ENCODE measurements around the gene B3GNT8.
"Not testable (repeated sequence)": the region's sequence is repeated elsewhere in the genome, so short reads cannot be mapped to it uniquely, and the experiment has no call there.

The B3GNT8 gene

GRCh38 chr19:41410336-41411054 lies 16.7 kb downstream of the B3GNT8 start:
- WGBS (ENCODE audit: extremely low coverage, insufficient coverage, low lambda C conversion rate), result no CpG with 5 or more reads among the region's 23 CpGs
- Histone ChIP-seq H3K79me1 (ENCODE audit: low read length) (no peaks in the 10 kb centered on the region), H4K8ac (ENCODE audit: low read depth, low read length) (no peak overlapping the region), H2AK5ac (ENCODE audit: low read length) (no peak overlapping the region), H3K9ac (ENCODE audit: low read length) (no peak overlapping the region), H4K5ac (ENCODE audit: low read length) (no peak overlapping the region), H2BK15ac (replicated peaks; ENCODE audit: low read depth) (no peak overlapping the region), H3K4ac (ENCODE audit: low read depth, low read length) (no peak overlapping the region), H3K23ac (ENCODE audit: low read length) (no peak overlapping the region), H3K27ac (ENCODE audit: low read depth, low read length) (no peak overlapping the region), H3K4me1 (ENCODE audit: control insufficient read depth, low read depth, low read length) (peaks cover 5% of the 10 kb centered on the region), H3K4me2 (ENCODE audit: low read length) (no peak overlapping the region), H3K18ac (ENCODE audit: low read length) (no peak overlapping the region), H2BK5ac (ENCODE audit: low read length) (no peak overlapping the region), H3K79me2 (ENCODE audit: control insufficient read depth, insufficient read depth, low read length) (no peaks in the 10 kb centered on the region), H3K4me3 (ENCODE audit: low read length) (no peak overlapping the region), H2BK120ac (ENCODE audit: low read depth, low read length) (no peak overlapping the region), H3K27me3 (ENCODE audit: insufficient read depth, low read length, poor library complexity) (no peaks in the 10 kb centered on the region), H3K36me3 (ENCODE audit: control insufficient read depth, insufficient read depth, low read length) (no peaks in the 10 kb centered on the region), H3K56ac (ENCODE audit: low read length) (no peak overlapping the region)
- no peak for DNase-seq

DNA sequence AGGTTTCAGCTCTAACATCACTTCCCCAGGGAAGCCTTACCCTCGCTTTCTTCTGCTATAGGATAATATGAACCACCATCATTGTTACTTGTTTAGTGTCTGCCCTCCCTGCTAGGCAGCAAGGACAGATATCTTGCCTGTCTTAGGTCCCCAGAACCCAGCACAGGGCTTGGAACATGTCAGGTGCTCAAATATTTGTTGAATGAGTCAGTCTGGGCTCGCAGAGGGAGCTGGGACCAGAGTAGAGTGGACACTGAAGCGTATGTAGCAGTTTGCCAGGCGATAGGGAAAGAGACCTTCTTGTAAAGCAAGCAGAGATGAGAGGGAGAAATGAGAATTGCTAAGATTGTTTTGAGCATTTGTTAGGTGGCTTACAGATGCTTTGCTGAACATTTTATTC lies 17.9 kb downstream of the B3GNT8 start:
- no peak overlapping the region for H3K4me3 ChIP-seq (ENCODE audit: low read length)
- H2BK15ac ChIP-seq (replicated peaks; ENCODE audit: low read depth), result no peak overlapping the region
- H3K79me1 ChIP-seq (ENCODE audit: low read length), result no peaks in the 10 kb centered on the region
- no peak overlapping the region for H3K23ac ChIP-seq (ENCODE audit: low read length)
- no peak overlapping the region for H2BK5ac ChIP-seq (ENCODE audit: low read length)
- H3K56ac ChIP-seq (ENCODE audit: low read length), result no peak overlapping the region
- H3K27me3 ChIP-seq (ENCODE audit: insufficient read depth, low read length, poor library complexity), result no peaks in the 10 kb centered on the region
- H3K27ac ChIP-seq (ENCODE audit: low read depth, low read length), result no peak overlapping the region
- H3K4ac ChIP-seq (ENCODE audit: low read depth, low read length), result no peak overlapping the region
- no CpG with 5 or more reads among the region's 4 CpGs for WGBS (ENCODE audit: extremely low coverage, insufficient coverage, low lambda C conversion rate)
- no peak overlapping the region for H3K18ac ChIP-seq (ENCODE audit: low read length)
- H2AK5ac ChIP-seq (ENCODE audit: low read length), result no peak overlapping the region
- DNase-seq, result peak; percentile 81
- H4K8ac ChIP-seq (ENCODE audit: low read depth, low read length), result no peak overlapping the region
- no peak overlapping the region for H4K5ac ChIP-seq (ENCODE audit: low read length)
- no peak overlapping the region for H2BK120ac ChIP-seq (ENCODE audit: low read depth, low read length)
- no peaks in the 10 kb centered on the region for H3K36me3 ChIP-seq (ENCODE audit: control insufficient read depth, insufficient read depth, low read length)
- H3K9ac ChIP-seq (ENCODE audit: low read length), result no peak overlapping the region
- H3K79me2 ChIP-seq (ENCODE audit: control insufficient read depth, insufficient read depth, low read length), result no peaks in the 10 kb centered on the region
- H3K4me2 ChIP-seq (ENCODE audit: low read length), result no peak overlapping the region
- H3K4me1 ChIP-seq (ENCODE audit: control insufficient read depth, low read depth, low read length), result peaks cover 5% of the 10 kb centered on the region

GRCh38 chr19:41408846-41409245 lies 18.3 kb downstream of the B3GNT8 start:
- not testable (repeated sequence) for H3K79me1 ChIP-seq (ENCODE audit: low read length); H3K23ac ChIP-seq (ENCODE audit: low read length); H3K36me3 ChIP-seq (ENCODE audit: control insufficient read depth, insufficient read depth, low read length); H3K79me2 ChIP-seq (ENCODE audit: control insufficient read depth, insufficient read depth, low read length); H3K27ac ChIP-seq (ENCODE audit: low read depth, low read length); H2BK120ac ChIP-seq (ENCODE audit: low read depth, low read length); H2AK5ac ChIP-seq (ENCODE audit: low read length); DNase-seq; H3K4me2 ChIP-seq (ENCODE audit: low read length); H3K4ac ChIP-seq (ENCODE audit: low read depth, low read length); H4K5ac ChIP-seq (ENCODE audit: low read length); H3K4me3 ChIP-seq (ENCODE audit: low read length); H3K4me1 ChIP-seq (ENCODE audit: control insufficient read depth, low read depth, low read length); H4K8ac ChIP-seq (ENCODE audit: low read depth, low read length); H2BK15ac ChIP-seq (replicated peaks; ENCODE audit: low read depth); H3K9ac ChIP-seq (ENCODE audit: low read length); H2BK5ac ChIP-seq (ENCODE audit: low read length); H3K56ac ChIP-seq (ENCODE audit: low read length); H3K18ac ChIP-seq (ENCODE audit: low read length); H3K27me3 ChIP-seq (ENCODE audit: insufficient read depth, low read length, poor library complexity)
- no CpG with 5 or more reads among the region's 5 CpGs for WGBS (ENCODE audit: extremely low coverage, insufficient coverage, low lambda C conversion rate)

- Histone ChIP-seq H3K18ac (ENCODE audit: low read length) (no peak overlapping the region), H2BK5ac (ENCODE audit: low read length) (no peak overlapping the region), H3K79me1 (ENCODE audit: low read length) (no peaks in the 10 kb centered on the region), H3K4me3 (ENCODE audit: low read length) (no peak overlapping the region), H3K4me1 (ENCODE audit: control insufficient read depth, low read depth, low read length) (peaks cover 5% of the 10 kb centered on the region), H3K23ac (ENCODE audit: low read length) (no peak overlapping the region), H3K36me3 (ENCODE audit: control insufficient read depth, insufficient read depth, low read length) (no peaks in the 10 kb centered on the region), H3K27ac (ENCODE audit: low read depth, low read length) (no peak overlapping the region), H4K5ac (ENCODE audit: low read length) (no peak overlapping the region), H3K4me2 (ENCODE audit: low read length) (no peak overlapping the region), H2BK120ac (ENCODE audit: low read depth, low read length) (no peak overlapping the region), H3K79me2 (ENCODE audit: control insufficient read depth, insufficient read depth, low read length) (no peaks in the 10 kb centered on the region), H2AK5ac (ENCODE audit: low read length) (no peak overlapping the region), H3K9ac (ENCODE audit: low read length) (no peak overlapping the region), H3K27me3 (ENCODE audit: insufficient read depth, low read length, poor library complexity) (no peaks in the 10 kb centered on the region), H3K56ac (ENCODE audit: low read length) (no peak overlapping the region), H4K8ac (ENCODE audit: low read depth, low read length) (no peak overlapping the region), H2BK15ac (replicated peaks; ENCODE audit: low read depth) (no peak overlapping the region), H3K4ac (ENCODE audit: low read depth, low read length) (no peak overlapping the region)
- peak; percentile 59 for DNase-seq
- WGBS (ENCODE audit: extremely low coverage, insufficient coverage, low lambda C conversion rate), result no CpG with 5 or more reads among the region's 4 CpGs
These were observed 18.9 kb downstream of the B3GNT8 start for GRCh38 chr19:41408256-41408655.

- H3K18ac ChIP-seq (ENCODE audit: low read length), result no peak overlapping the region
- peak; percentile 67 for DNase-seq
- H3K56ac ChIP-seq (ENCODE audit: low read length), result peak overlapping the region; percentile 60
- H3K79me1 ChIP-seq (ENCODE audit: low read length), result no peaks in the 10 kb centered on the region
- H3K4me1 ChIP-seq (ENCODE audit: control insufficient read depth, low read depth, low read length), result peaks cover 5% of the 10 kb centered on the region
- H3K4me3 ChIP-seq (ENCODE audit: low read length), result no peak overlapping the region
- H3K23ac ChIP-seq (ENCODE audit: low read length), result no peak overlapping the region
- no peak overlapping the region for H3K4ac ChIP-seq (ENCODE audit: low read depth, low read length)
- H3K9ac ChIP-seq (ENCODE audit: low read length), result peak overlapping the region; percentile 50
- WGBS (ENCODE audit: extremely low coverage, insufficient coverage, low lambda C conversion rate), result no CpG with 5 or more reads among the region's 4 CpGs
- no peak overlapping the region for H4K8ac ChIP-seq (ENCODE audit: low read depth, low read length)
- no peaks in the 10 kb centered on the region for H3K36me3 ChIP-seq (ENCODE audit: control insufficient read depth, insufficient read depth, low read length)
- no peaks in the 10 kb centered on the region for H3K27me3 ChIP-seq (ENCODE audit: insufficient read depth, low read length, poor library complexity)
- no peak overlapping the region for H3K4me2 ChIP-seq (ENCODE audit: low read length)
- H2BK15ac ChIP-seq (replicated peaks; ENCODE audit: low read depth), result no peak overlapping the region
- H3K79me2 ChIP-seq (ENCODE audit: control insufficient read depth, insufficient read depth, low read length), result no peaks in the 10 kb centered on the region
- H2AK5ac ChIP-seq (ENCODE audit: low read length), result no peak overlapping the region
- H2BK120ac ChIP-seq (ENCODE audit: low read depth, low read length), result no peak overlapping the region
- peak overlapping the region; percentile 71 for H3K27ac ChIP-seq (ENCODE audit: low read depth, low read length)
- no peak overlapping the region for H4K5ac ChIP-seq (ENCODE audit: low read length)
- no peak overlapping the region for H2BK5ac ChIP-seq (ENCODE audit: low read length)
These were observed 19.9 kb downstream of the B3GNT8 start for GRCh38 chr19:41407271-41407670.

DNA sequence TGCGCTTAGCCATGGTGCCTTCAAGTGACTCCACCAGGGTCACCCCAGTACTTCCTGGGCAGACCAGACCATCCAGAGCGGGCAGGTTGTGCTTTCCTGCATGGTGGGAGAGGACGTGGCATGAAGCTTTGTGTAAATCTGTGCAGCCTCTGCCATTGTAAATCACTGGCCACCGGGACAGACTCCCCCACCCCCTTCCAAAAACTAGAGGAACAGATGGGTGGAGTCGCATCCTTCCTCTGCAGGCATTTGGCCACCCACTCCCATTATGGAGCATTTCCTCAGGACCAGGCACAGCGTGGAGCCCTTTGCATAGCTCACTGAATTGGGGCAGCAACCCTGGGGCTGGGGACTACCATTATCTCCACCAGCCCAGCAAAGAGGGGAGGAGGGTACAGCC lies 21.4 kb downstream of the B3GNT8 start:
- H3K4me1 ChIP-seq (ENCODE audit: control insufficient read depth, low read depth, low read length), result peaks cover 5% of the 10 kb centered on the region
- H3K18ac ChIP-seq (ENCODE audit: low read length), result no peak overlapping the region
- H3K79me2 ChIP-seq (ENCODE audit: control insufficient read depth, insufficient read depth, low read length), result no peaks in the 10 kb centered on the region
- H4K8ac ChIP-seq (ENCODE audit: low read depth, low read length), result no peak overlapping the region
- H4K5ac ChIP-seq (ENCODE audit: low read length), result no peak overlapping the region
- no peak overlapping the region for H3K27ac ChIP-seq (ENCODE audit: low read depth, low read length)
- whole genome bisulfite sequencing (ENCODE audit: extremely low coverage, insufficient coverage, low lambda C conversion rate), result no CpG with 5 or more reads among the region's 6 CpGs
- no peak for DNase-seq
- H3K4me2 ChIP-seq (ENCODE audit: low read length), result no peak overlapping the region
- H2BK5ac ChIP-seq (ENCODE audit: low read length), result no peak overlapping the region
- H3K79me1 ChIP-seq (ENCODE audit: low read length), result no peaks in the 10 kb centered on the region
- no peak overlapping the region for H2AK5ac ChIP-seq (ENCODE audit: low read length)
- H2BK15ac ChIP-seq (replicated peaks; ENCODE audit: low read depth), result no peak overlapping the region
- H3K56ac ChIP-seq (ENCODE audit: low read length), result no peak overlapping the region
- H3K36me3 ChIP-seq (ENCODE audit: control insufficient read depth, insufficient read depth, low read length), result no peaks in the 10 kb centered on the region
- no peaks in the 10 kb centered on the region for H3K27me3 ChIP-seq (ENCODE audit: insufficient read depth, low read length, poor library complexity)
- no peak overlapping the region for H3K4ac ChIP-seq (ENCODE audit: low read depth, low read length)
- H3K23ac ChIP-seq (ENCODE audit: low read length), result no peak overlapping the region
- no peak overlapping the region for H2BK120ac ChIP-seq (ENCODE audit: low read depth, low read length)
- H3K4me3 ChIP-seq (ENCODE audit: low read length), result no peak overlapping the region
- H3K9ac ChIP-seq (ENCODE audit: low read length), result no peak overlapping the region

All from mesendoderm (in vitro differentiated cells).